DND-41 (cell line): Measurements from ENCODE around the gene COPE.

ENCODE experiments used
- ATAC-seq: fragments of 200-7000 bp; cut with Tn5 transposase; 3 replicates; pipeline ENCODE4 v1.9.1; 2021; ENCODE audit warnings: low read depth; ENCODE audit not compliant: insufficient read depth
- DNase-seq: peaks from one replicate; pipeline ENCODE4 v3.0.0-alpha.2; 2020
- H2AFZ ChIP-seq: 2 replicates; pipeline ENCODE4 v1.6.0; 2012; ENCODE audit warnings: low read depth, low read length
- H3K27ac ChIP-seq: 2 replicates; pipeline ENCODE4 v1.5.1; 2012; ENCODE audit warnings: low read length, inconsistent platforms
- H3K27me3 ChIP-seq: fragments of 200-600 bp; sonication (generic); 2 replicates; pipeline ENCODE4 v1.6.0; 2012; ENCODE audit warnings: low read length, mild to moderate bottlenecking, inconsistent platforms; ENCODE audit not compliant: insufficient read depth, poor library complexity
- H3K36me3 ChIP-seq: 2 replicates; pipeline ENCODE4 v1.5.1; 2012; ENCODE audit warnings: low read length, inconsistent platforms; ENCODE audit not compliant: insufficient read depth
- H3K4me1 ChIP-seq: 2 replicates; pipeline ENCODE4 v1.5.1; 2012; ENCODE audit warnings: mild to moderate bottlenecking, low read length; ENCODE audit not compliant: insufficient read depth
- H3K4me2 ChIP-seq: 2 replicates; pipeline ENCODE4 v1.6.0; 2012; ENCODE audit warnings: mild to moderate bottlenecking, moderate library complexity, low read length, inconsistent platforms; ENCODE audit not compliant: insufficient read depth
- H3K4me3 ChIP-seq, 2 experiments: fragments of 200-600 bp in 1 of 2; shearing (Covaris generic) in 1 of 2; 2 replicates each; pipeline ENCODE4 v1.5.1; 2012 to 2016; ENCODE audit warnings: inconsistent platforms in 2 of 2, low read length in 2 of 2, mild to moderate bottlenecking in 2 of 2, low read depth in 1 of 2, moderate library complexity in 1 of 2
- H3K79me2 ChIP-seq: 2 replicates; pipeline ENCODE4 v1.6.0; 2012; ENCODE audit warnings: low read length, inconsistent platforms; ENCODE audit not compliant: insufficient read depth
- H3K9ac ChIP-seq: 2 replicates; pipeline ENCODE4 v1.6.0; 2012; ENCODE audit warnings: low read depth, mild to moderate bottlenecking, inconsistent platforms, low read length, moderate library complexity
- H3K9me3 ChIP-seq: 2 replicates; pipeline ENCODE4 v1.5.1; 2012; ENCODE audit warnings: low read length, moderate library complexity, mild to moderate bottlenecking, inconsistent platforms; ENCODE audit not compliant: insufficient read depth, severe bottlenecking
- H4K20me1 ChIP-seq: 2 replicates; pipeline ENCODE4 v1.6.0; 2012; ENCODE audit warnings: low read length; ENCODE audit not compliant: insufficient read depth
- EZH2 ChIP-seq: IDR thresholded peaks from 3 replicates; pipeline ENCODE4 v1.6.1; 2012; ENCODE audit warnings: borderline replicate concordance, low read depth, mild to moderate bottlenecking, moderate library complexity, low read length, inconsistent platforms; ENCODE audit not compliant: severe bottlenecking
- TF ChIP-seq, protein P1 (sequence below): IDR thresholded peaks from 2 replicates; pipeline ENCODE4 v1.5.1; 2012; ENCODE audit warnings: borderline replicate concordance, low read length, moderate library complexity, mild to moderate bottlenecking; ENCODE audit not compliant: poor library complexity, severe bottlenecking; ENCODE audit errors: extremely low read depth

The COPE gene

GRCh38 chr19:18946918-18947317 is 27.7 kb upstream of the COPE start:
- H3K9ac ChIP-seq, result no peak overlapping the region
- no peak overlapping the region for H3K4me3 ChIP-seq
- no peaks in the 10 kb centered on the region for H4K20me1 ChIP-seq

DNA sequence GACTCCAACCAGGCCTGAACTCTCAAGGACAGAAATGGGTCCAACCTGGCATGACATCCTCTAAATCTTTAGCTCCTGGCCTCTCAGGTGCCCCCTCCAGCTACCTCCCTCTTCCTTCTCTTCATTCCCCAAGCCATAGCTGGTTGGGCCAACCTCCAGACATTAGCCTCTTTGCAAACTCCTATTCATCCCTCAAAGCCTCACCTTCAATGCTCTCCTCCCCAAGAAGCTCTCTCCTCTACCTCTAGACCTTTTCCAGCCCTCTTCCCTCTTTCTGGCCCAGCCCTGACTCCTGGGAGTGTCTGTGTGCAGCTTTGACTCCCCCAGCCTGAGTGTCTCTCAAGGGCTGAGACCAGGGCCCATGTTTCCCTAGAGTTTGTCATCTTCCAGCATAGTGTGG is 27.1 kb upstream of the COPE start:
- Histone ChIP-seq H3K4me2 (no peak overlapping the region), H3K27me3 (no peaks in the 10 kb centered on the region), H3K4me1 (peaks cover 3% of the 10 kb centered on the region; the same call in 1 of the 2 replicates), H4K20me1 (no peaks in the 10 kb centered on the region), H3K9me3 (no peaks in the 10 kb centered on the region), H3K27ac (no peak overlapping the region), H3K4me3 (no peak overlapping the region), H3K9ac (no peak overlapping the region), H3K79me2 (no peaks in the 10 kb centered on the region), H3K36me3 (no peaks in the 10 kb centered on the region), H2AFZ (no peak overlapping the region)
- no peak for DNase-seq
- TF ChIP-seq, protein P1, sequence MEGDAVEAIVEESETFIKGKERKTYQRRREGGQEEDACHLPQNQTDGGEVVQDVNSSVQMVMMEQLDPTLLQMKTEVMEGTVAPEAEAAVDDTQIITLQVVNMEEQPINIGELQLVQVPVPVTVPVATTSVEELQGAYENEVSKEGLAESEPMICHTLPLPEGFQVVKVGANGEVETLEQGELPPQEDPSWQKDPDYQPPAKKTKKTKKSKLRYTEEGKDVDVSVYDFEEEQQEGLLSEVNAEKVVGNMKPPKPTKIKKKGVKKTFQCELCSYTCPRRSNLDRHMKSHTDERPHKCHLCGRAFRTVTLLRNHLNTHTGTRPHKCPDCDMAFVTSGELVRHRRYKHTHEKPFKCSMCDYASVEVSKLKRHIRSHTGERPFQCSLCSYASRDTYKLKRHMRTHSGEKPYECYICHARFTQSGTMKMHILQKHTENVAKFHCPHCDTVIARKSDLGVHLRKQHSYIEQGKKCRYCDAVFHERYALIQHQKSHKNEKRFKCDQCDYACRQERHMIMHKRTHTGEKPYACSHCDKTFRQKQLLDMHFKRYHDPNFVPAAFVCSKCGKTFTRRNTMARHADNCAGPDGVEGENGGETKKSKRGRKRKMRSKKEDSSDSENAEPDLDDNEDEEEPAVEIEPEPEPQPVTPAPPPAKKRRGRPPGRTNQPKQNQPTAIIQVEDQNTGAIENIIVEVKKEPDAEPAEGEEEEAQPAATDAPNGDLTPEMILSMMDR, result no peak
- no peak for TF ChIP-seq EZH2
- ATAC-seq, result no peak

More at GRCh38 chr19:18946918-18947317, 27.7 kb upstream of the COPE start:
- DNase-seq, result no peak
- Histone ChIP-seq H2AFZ (no peak overlapping the region), H3K79me2 (no peaks in the 10 kb centered on the region), H3K9me3 (no peaks in the 10 kb centered on the region), H3K4me1 (no peaks in the 10 kb centered on the region), H3K27me3 (no peaks in the 10 kb centered on the region), H3K36me3 (no peaks in the 10 kb centered on the region), H3K4me2 (no peak overlapping the region), H3K27ac (no peak overlapping the region)
- TF ChIP-seq, protein P1, result no peak
- TF ChIP-seq EZH2, result no peak
- ATAC-seq, result no peak

GRCh38 chr19:18945297-18945696 is 26.1 kb upstream of the COPE start:
- H3K9me3 ChIP-seq, result no peaks in the 10 kb centered on the region
- TF ChIP-seq, protein P1, result no peak
- TF ChIP-seq EZH2, result no peak
- no peak overlapping the region for H3K4me2 ChIP-seq
- H2AFZ ChIP-seq, result no peak overlapping the region
- peaks cover 10% of the 10 kb centered on the region for H3K4me1 ChIP-seq
- no peaks in the 10 kb centered on the region for H3K36me3 ChIP-seq
- H3K27me3 ChIP-seq, result no peaks in the 10 kb centered on the region
- no peak overlapping the region for H3K9ac ChIP-seq
- no peak overlapping the region for H3K27ac ChIP-seq
- ATAC-seq (no peak), DNase-seq (no peak)
- no peaks in the 10 kb centered on the region for H3K79me2 ChIP-seq
- H3K4me3 ChIP-seq, result no peak overlapping the region
- no peaks in the 10 kb centered on the region for H4K20me1 ChIP-seq

DNA sequence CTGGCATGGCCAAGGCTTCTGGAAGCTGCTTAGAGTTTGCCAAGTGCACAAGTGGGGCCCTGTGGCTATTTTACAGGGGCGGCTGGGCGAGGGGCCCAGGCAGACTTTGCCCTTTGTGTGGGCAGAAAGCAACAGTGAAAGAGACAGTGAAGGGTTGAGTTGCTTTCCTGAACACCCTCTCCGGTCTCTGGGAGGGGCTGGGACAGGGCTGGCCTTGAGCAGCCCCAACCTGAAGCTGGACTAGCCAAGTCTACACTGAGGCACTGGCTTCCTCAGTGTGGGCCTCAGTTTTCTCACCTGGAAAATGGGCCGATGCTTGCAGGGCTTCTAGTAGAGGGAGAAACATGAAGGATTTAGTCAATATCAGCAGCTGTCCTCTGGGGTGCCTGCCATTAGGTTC is 24.3 kb upstream of the COPE start:
- ATAC-seq, result no peak
- no peaks in the 10 kb centered on the region for H3K36me3 ChIP-seq
- no peaks in the 10 kb centered on the region for H3K27me3 ChIP-seq
- peaks cover 17% of the 10 kb centered on the region for H3K4me1 ChIP-seq
- H3K9me3 ChIP-seq, result no peaks in the 10 kb centered on the region
- H4K20me1 ChIP-seq, result no peaks in the 10 kb centered on the region
- no peak overlapping the region for H3K4me2 ChIP-seq
- no peaks in the 10 kb centered on the region for H3K79me2 ChIP-seq
- no peak for DNase-seq
- no peak overlapping the region for H3K4me3 ChIP-seq
- no peak overlapping the region for H2AFZ ChIP-seq
- no peak overlapping the region for H3K27ac ChIP-seq
- TF ChIP-seq, protein P1, result no peak
- TF ChIP-seq EZH2, result no peak
- no peak overlapping the region for H3K9ac ChIP-seq
